ENCODE results near the gene DNAJB12. TPM values are rescaled to one million over a fixed set of nuclear protein-coding genes. Genes with fewer than 3 reads are reported as not detected.

Gene DNAJB12
- total RNA-seq, 1 donor from 2014 or later = 32.1 TPM

DNA sequence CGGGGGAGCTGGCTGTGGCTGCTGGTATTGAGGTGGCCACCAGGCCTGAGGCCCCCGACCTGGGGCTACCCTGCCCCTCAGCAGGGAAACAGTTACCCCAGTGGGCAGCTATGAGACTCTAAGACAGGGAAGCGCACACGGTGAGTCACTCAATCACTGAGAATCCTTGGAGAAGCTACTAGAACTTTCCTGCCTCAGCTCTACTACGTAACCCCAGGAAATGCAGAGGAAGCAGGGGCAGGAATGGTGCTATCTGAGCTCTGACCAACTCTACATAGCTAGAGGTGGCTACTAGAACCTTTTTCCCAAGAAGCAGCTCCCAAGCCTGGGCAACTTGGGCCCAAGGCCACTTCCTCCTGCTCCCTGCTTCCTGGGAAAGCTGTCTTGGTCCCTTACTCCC lies 11.8 kb downstream of the DNAJB12 start:
- Mint-ChIP-seq H3K27me3 (ENCODE audit: low read depth) (no peaks in the 10 kb centered on the region), H3K36me3 (peaks cover 8% of the 10 kb centered on the region), H3K9me3 (no peaks in the 10 kb centered on the region), H3K27ac (no peak overlapping the region), H3K4me3 (no peak overlapping the region), H3K4me1 (no peaks in the 10 kb centered on the region)
- no peak for DNase-seq (ENCODE audit: low spot score in 2 of 2, unreplicated experiment in 2 of 2)
- TF ChIP-seq, protein P1, sequence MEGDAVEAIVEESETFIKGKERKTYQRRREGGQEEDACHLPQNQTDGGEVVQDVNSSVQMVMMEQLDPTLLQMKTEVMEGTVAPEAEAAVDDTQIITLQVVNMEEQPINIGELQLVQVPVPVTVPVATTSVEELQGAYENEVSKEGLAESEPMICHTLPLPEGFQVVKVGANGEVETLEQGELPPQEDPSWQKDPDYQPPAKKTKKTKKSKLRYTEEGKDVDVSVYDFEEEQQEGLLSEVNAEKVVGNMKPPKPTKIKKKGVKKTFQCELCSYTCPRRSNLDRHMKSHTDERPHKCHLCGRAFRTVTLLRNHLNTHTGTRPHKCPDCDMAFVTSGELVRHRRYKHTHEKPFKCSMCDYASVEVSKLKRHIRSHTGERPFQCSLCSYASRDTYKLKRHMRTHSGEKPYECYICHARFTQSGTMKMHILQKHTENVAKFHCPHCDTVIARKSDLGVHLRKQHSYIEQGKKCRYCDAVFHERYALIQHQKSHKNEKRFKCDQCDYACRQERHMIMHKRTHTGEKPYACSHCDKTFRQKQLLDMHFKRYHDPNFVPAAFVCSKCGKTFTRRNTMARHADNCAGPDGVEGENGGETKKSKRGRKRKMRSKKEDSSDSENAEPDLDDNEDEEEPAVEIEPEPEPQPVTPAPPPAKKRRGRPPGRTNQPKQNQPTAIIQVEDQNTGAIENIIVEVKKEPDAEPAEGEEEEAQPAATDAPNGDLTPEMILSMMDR (IDR thresholded peaks at IDR 0.05; ENCODE audit: unreplicated experiment) = no peak

DNA sequence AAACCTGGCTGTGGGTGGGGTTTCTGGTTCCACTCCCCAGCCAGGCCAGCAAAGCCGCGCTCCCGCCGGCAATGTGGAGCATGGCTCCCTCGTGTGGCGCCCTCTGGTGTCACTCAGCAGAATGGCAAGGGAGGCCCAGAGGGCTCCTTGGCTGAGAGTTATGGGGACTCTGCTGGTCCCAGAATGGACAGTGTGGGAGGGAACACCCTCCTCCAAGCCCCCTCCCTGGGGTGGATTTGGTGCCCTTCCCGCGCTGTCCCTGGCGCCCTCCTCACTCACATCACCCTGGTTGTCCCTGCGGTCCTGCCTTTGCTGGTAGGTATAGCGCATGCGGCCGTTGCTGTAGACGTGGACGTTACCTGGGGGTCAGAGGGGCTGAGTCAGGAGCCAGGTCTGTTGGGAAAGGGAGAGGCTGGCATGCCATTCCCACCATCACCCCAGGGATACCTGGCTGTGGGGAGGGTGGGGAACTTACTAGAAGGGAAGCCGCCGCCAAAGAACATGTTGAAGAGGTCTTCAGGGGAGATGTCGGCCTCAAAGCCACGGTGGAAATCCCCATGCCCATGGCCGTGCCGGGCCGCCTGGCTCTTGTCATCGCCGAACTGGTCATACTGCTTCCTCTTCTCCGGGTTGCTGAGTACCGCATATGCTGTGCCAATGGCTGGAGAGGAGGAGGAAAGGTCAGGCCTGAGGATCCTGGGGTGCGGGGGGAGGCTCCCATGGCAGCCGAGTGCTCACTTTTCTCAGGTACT lies 14.0 kb downstream of the DNAJB12 start:
- no peaks in the 10 kb centered on the region for H3K9me3 Mint-ChIP-seq
- H3K4me3 Mint-ChIP-seq = no peak overlapping the region
- H3K27me3 Mint-ChIP-seq (ENCODE audit: low read depth) = no peaks in the 10 kb centered on the region
- peak in 1 of 2 experiments; percentile 80 for DNase-seq (ENCODE audit: low spot score in 2 of 2, unreplicated experiment in 2 of 2)
- peaks cover 16% of the 10 kb centered on the region for H3K36me3 Mint-ChIP-seq
- peaks cover 5% of the 10 kb centered on the region for H3K4me1 Mint-ChIP-seq
- H3K27ac Mint-ChIP-seq = no peak overlapping the region
- TF ChIP-seq, protein P1 (IDR thresholded peaks at IDR 0.05; ENCODE audit: unreplicated experiment) = peak; percentile 90

DNA sequence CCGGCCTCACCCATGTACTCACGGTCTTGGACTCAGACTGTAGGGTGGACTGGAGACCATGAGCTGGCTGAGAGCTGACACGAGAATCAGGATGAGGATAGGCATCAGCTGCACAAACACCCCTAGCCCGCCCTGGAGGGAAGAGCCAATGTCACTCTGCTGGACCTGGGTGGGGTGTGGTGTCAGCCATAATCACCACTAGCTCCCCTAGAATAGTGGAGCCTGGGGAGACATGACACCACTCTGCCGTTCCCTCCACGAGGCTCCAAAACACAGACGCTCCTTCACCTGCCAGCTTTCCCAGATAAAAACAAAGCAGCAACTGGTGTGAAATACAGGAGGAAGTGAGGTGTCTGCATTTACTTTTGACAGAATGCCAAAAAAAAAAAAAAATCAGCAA lies 16.5 kb downstream of the DNAJB12 start:
- Mint-ChIP-seq H3K9me3 (no peaks in the 10 kb centered on the region), H3K27ac (no peak overlapping the region), H3K36me3 (peaks cover 16% of the 10 kb centered on the region), H3K4me1 (peaks cover 24% of the 10 kb centered on the region), H3K4me3 (no peak overlapping the region), H3K27me3 (ENCODE audit: low read depth) (no peaks in the 10 kb centered on the region)
- no peak for DNase-seq (ENCODE audit: low spot score in 2 of 2, unreplicated experiment in 2 of 2)
- TF ChIP-seq, protein P1 (IDR thresholded peaks at IDR 0.05; ENCODE audit: unreplicated experiment) = no peak

DNA sequence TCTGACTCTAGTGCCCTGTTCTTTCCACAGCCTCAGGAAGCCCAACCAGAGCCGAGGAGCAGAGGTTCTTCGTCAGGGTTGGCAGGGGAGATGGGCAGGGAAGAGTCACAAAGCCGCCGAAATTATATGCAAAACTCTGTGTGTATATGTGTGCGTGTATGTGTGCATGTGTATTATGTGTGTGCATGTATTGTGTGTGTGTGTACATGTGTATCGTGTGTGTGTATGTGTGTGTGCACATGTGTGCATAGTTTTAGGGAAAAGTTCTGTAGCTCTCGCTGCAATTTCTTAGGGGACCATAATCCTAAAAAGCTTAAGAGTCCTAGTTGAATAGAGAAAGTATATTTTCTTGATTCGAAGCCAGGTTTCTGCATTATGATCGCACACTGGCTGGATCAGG lies 17.0 kb downstream of the DNAJB12 start:
- Mint-ChIP-seq H3K4me3 (no peak overlapping the region), H3K9me3 (no peaks in the 10 kb centered on the region), H3K27ac (no peak overlapping the region), H3K27me3 (ENCODE audit: low read depth) (no peaks in the 10 kb centered on the region), H3K36me3 (peaks cover 16% of the 10 kb centered on the region), H3K4me1 (peaks cover 29% of the 10 kb centered on the region)
- TF ChIP-seq, protein P1 (IDR thresholded peaks at IDR 0.05; ENCODE audit: unreplicated experiment) = no peak
- no peak for DNase-seq (ENCODE audit: low spot score in 2 of 2, unreplicated experiment in 2 of 2)

DNA sequence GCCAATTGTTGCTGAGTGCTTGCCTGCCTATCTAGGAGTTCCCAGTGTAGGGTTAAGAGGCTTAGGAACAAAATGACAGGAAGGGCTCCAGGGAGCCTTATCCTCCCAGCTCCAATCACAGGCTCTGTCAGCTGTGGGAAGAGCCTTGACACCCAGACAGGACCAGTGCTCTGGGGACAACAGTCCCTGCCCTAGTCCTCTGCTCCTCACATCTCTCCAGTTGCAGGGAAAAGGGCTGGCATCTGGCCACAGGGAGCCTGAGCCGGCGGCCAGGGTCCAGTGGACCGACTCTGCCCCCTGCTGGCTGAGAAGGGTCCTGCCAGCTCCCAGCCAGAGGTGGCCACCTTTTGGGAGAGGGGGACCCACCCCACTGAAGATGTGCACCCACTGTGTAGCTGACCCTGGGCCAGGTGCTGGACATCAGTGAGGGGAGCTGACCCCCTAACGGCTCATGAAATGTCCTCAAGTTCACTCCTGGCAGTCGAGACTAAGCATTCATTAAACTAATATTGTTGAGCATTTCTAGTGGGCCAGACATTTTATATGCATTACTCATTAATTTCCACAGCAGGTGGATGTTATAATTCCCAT lies 17.6 kb downstream of the DNAJB12 start:
- H3K4me3 Mint-ChIP-seq = no peak overlapping the region
- H3K9me3 Mint-ChIP-seq = no peaks in the 10 kb centered on the region
- H3K27me3 Mint-ChIP-seq (ENCODE audit: low read depth) = no peaks in the 10 kb centered on the region
- peaks cover 33% of the 10 kb centered on the region for H3K4me1 Mint-ChIP-seq
- TF ChIP-seq, protein P1 (IDR thresholded peaks at IDR 0.05; ENCODE audit: unreplicated experiment) = peak; percentile 86
- H3K36me3 Mint-ChIP-seq = peaks cover 16% of the 10 kb centered on the region
- H3K27ac Mint-ChIP-seq = peak overlapping the region; percentile 39
- DNase-seq (ENCODE audit: low spot score in 2 of 2, unreplicated experiment in 2 of 2) = peak; percentile 49 to 79

Measured in mesothelial cell of epicardium (in vitro differentiated cells).